Coronary artery (tissue), 2 donors: ENCODE results near the gene MAPKBP1.

Experiments used
- DNase-seq: peaks from one replicate; pipeline ENCODE4 v3.0.0-alpha.2; 2017; ENCODE audit warnings: low spot score
- H3K27ac ChIP-seq, 2 donors: fragments of 200-600 bp; sonication (generic); one replicate each; pipeline ENCODE4 v1.5.1; 2016 to 2019
- H3K4me3 ChIP-seq: fragments of 200-600 bp; sonication (generic); 2 replicates; pipeline ENCODE4 v1.5.1; 2016; ENCODE audit warnings: mild to moderate bottlenecking, moderate library complexity
- CTCF ChIP-seq: fragments of 200-600 bp; sonication (generic); IDR thresholded peaks from one replicate; pipeline ENCODE4 v1.5.1; 2019; ENCODE audit warnings: antibody characterized with exemption

Gene MAPKBP1

GRCh38 chr15:41822471-41822870, 48.2 kb downstream of the MAPKBP1 start:
- TF ChIP-seq CTCF: no peak
- Histone ChIP-seq H3K27ac (no peak overlapping the region), H3K4me3 (no peak overlapping the region)
- no peak for DNase-seq

- no peak overlapping the region for H3K27ac ChIP-seq
- H3K4me3 ChIP-seq: no peak overlapping the region
- TF ChIP-seq CTCF: no peak
- DNase-seq: no peak
Observed at GRCh38 chr15:41822957-41823356, 48.7 kb downstream of the MAPKBP1 start.

- Histone ChIP-seq H3K27ac (no peak overlapping the region), H3K4me3 (no peak overlapping the region)
- TF ChIP-seq CTCF: no peak
- no peak for DNase-seq
Observed at GRCh38 chr15:41823502-41823901, 49.2 kb downstream of the MAPKBP1 start.

- DNase-seq: no peak
- no peak for TF ChIP-seq CTCF
- no peak overlapping the region for H3K4me3 ChIP-seq
- H3K27ac ChIP-seq: no peak overlapping the region
Observed at GRCh38 chr15:41824062-41824745, 49.9 kb downstream of the MAPKBP1 start.

- no peak for DNase-seq
- H3K27ac ChIP-seq: no peak overlapping the region
- no peak overlapping the region for H3K4me3 ChIP-seq
- no peak for TF ChIP-seq CTCF
Observed at GRCh38 chr15:41825145-41825544, 50.9 kb downstream of the MAPKBP1 start.

GRCh38 chr15:41825572-41826535, 51.6 kb downstream of the MAPKBP1 start:
- Histone ChIP-seq H3K4me3 (no peak overlapping the region), H3K27ac (no peak overlapping the region)
- no peak for DNase-seq
- no peak for TF ChIP-seq CTCF
